GM23338 (cell line): ENCODE results near the gene PCDHA13.

ENCODE experiments used
- CREB1 ChIP-seq: fragments of 250-450 bp; sonication (Bioruptor Pico); IDR thresholded peaks from 2 replicates; pipeline ENCODE4 v1.5.0; 2020; ENCODE audit warnings: low read depth, mild to moderate bottlenecking, moderate library complexity
- EZH2 ChIP-seq: fragments of 200-600 bp; sonication (generic); IDR thresholded peaks from one replicate; pipeline ENCODE4 v1.8.0; 2017; ENCODE audit warnings: antibody characterized with exemption, mild to moderate bottlenecking, low read depth; ENCODE audit not compliant: unreplicated experiment
- EZH2phosphoT487 ChIP-seq: fragments of 200-600 bp; sonication (generic); IDR thresholded peaks from one replicate; pipeline ENCODE4 v1.8.1; 2018; ENCODE audit warnings: antibody characterized with exemption; ENCODE audit not compliant: unreplicated experiment
- POLR2AphosphoS5 ChIP-seq: IDR thresholded peaks from 2 replicates; pipeline ENCODE4 v1.6.1; 2016; ENCODE audit warnings: antibody characterized with exemption, low read depth
- TF ChIP-seq, protein P1 (sequence below), 2 experiments: fragments of 200-600 bp in 1 of 2; sonication (generic) in 1 of 2; conservative IDR thresholded peaks; 2 replicates each; pipeline versions ENCODE4 v1.5.1 to v1.6.1; 2016 to 2017; ENCODE audit warnings: antibody characterized with exemption in 2 of 2, low read depth in 2 of 2, mild to moderate bottlenecking in 2 of 2, moderate library complexity in 1 of 2
- TF ChIP-seq, protein P2 (sequence below): IDR thresholded peaks from one replicate; pipeline ENCODE4 v1.6.1; 2018; ENCODE audit warnings: antibody characterized with exemption; ENCODE audit not compliant: unreplicated experiment

DNA sequence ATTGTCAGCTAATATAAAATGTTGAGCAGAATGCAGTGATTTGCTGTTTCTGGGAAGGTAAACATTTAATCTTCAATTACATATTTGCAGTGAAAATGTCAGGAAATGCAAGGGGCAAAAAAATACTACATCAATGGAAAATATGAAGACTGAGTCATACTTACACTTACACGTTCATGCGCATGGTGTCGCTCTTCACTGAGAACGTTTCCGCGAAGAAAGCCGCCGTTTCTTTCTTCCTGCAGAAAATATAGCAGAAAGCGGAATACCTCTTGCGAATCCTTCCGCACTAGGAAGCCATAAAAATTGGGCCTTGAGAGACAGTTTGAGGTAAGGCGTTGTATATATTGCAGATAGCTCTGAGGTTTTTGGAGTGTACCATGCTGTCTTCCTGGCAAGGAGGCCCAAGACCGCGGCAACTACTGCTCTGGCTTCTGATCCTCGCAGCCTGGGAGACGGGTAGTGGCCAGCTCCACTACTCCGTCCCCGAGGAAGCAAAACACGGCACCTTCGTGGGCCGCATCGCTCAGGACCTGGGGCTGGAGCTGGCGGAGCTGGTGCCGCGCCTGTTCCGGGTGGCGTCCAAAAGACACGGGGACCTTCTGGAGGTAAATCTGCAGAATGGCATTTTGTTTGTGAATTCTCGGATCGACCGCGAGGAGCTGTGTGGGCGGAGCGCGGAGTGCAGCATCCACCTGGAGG lies at the start of gene PCDHA13:
- TF ChIP-seq, protein P1, sequence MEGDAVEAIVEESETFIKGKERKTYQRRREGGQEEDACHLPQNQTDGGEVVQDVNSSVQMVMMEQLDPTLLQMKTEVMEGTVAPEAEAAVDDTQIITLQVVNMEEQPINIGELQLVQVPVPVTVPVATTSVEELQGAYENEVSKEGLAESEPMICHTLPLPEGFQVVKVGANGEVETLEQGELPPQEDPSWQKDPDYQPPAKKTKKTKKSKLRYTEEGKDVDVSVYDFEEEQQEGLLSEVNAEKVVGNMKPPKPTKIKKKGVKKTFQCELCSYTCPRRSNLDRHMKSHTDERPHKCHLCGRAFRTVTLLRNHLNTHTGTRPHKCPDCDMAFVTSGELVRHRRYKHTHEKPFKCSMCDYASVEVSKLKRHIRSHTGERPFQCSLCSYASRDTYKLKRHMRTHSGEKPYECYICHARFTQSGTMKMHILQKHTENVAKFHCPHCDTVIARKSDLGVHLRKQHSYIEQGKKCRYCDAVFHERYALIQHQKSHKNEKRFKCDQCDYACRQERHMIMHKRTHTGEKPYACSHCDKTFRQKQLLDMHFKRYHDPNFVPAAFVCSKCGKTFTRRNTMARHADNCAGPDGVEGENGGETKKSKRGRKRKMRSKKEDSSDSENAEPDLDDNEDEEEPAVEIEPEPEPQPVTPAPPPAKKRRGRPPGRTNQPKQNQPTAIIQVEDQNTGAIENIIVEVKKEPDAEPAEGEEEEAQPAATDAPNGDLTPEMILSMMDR (conservative IDR thresholded peaks at IDR 0.05; ENCODE audit: low read depth in 2 of 2), result peak; percentile 57 to 67
- TF ChIP-seq EZH2 (no peak), EZH2phosphoT487 (no peak), POLR2AphosphoS5 (no peak), CREB1 (CRISPR knock-in tag) (no peak)
- TF ChIP-seq, protein P2, sequence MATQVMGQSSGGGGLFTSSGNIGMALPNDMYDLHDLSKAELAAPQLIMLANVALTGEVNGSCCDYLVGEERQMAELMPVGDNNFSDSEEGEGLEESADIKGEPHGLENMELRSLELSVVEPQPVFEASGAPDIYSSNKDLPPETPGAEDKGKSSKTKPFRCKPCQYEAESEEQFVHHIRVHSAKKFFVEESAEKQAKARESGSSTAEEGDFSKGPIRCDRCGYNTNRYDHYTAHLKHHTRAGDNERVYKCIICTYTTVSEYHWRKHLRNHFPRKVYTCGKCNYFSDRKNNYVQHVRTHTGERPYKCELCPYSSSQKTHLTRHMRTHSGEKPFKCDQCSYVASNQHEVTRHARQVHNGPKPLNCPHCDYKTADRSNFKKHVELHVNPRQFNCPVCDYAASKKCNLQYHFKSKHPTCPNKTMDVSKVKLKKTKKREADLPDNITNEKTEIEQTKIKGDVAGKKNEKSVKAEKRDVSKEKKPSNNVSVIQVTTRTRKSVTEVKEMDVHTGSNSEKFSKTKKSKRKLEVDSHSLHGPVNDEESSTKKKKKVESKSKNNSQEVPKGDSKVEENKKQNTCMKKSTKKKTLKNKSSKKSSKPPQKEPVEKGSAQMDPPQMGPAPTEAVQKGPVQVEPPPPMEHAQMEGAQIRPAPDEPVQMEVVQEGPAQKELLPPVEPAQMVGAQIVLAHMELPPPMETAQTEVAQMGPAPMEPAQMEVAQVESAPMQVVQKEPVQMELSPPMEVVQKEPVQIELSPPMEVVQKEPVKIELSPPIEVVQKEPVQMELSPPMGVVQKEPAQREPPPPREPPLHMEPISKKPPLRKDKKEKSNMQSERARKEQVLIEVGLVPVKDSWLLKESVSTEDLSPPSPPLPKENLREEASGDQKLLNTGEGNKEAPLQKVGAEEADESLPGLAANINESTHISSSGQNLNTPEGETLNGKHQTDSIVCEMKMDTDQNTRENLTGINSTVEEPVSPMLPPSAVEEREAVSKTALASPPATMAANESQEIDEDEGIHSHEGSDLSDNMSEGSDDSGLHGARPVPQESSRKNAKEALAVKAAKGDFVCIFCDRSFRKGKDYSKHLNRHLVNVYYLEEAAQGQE, result no peak
